Measurements from ENCODE around the gene RBMX2. TPM values are rescaled to one million over a fixed set of nuclear protein-coding genes. Genes with fewer than 3 reads are reported as not detected.

RBMX2 gene
- total RNA-seq, 2 experiments from 2014 or later, result 19.5 to 21.9 TPM

DNA sequence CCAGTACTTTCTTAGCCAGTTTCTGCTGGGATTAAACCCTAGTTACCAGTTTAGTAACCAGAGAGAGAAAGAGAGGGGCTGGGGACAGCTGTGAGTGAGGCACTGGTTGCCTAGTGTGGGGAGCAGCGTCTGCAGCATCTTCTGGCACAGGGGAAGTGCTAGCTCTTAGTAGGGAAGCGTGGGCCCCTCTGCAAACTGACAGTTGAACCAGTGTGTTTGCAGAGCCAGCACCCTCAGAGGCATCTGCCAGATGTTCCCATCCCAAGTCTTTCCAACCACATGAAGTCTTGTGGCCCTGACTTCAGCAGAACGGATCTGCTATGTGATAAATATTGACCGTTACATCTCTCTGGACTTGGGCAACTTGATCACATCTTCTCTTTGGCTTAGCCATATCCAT lies 15.0 kb downstream of the RBMX2 start:
- Histone ChIP-seq H3K36me3 (ENCODE audit: insufficient read depth, low read length) (peaks cover 5% of the 10 kb centered on the region), H4K20me1 (ENCODE audit: insufficient read depth, low read length) (no peaks in the 10 kb centered on the region), H3K79me2 (ENCODE audit: insufficient read depth, low read depth, low read length) (no peaks in the 10 kb centered on the region), H2AFZ (ENCODE audit: low read length) (no peak overlapping the region), H3K9me3 (ENCODE audit: low read length) (no peaks in the 10 kb centered on the region), H3K4me1 (ENCODE audit: insufficient read depth, low read length, poor library complexity, severe bottlenecking) (no peaks in the 10 kb centered on the region), H3K4me2 (ENCODE audit: low read length) (no peak overlapping the region), H3K4me3 (ENCODE audit: low read depth, low read length, poor library complexity, severe bottlenecking) (no peak overlapping the region), H3K27ac (ENCODE audit: low read depth, low read length, poor library complexity, severe bottlenecking) (no peak overlapping the region), H3K9me2 (ENCODE audit: insufficient read depth, low read length) (no peaks in the 10 kb centered on the region)
- BruUV-seq (replicated peaks), result no TSS peak
- TF ChIP-seq, protein P1, sequence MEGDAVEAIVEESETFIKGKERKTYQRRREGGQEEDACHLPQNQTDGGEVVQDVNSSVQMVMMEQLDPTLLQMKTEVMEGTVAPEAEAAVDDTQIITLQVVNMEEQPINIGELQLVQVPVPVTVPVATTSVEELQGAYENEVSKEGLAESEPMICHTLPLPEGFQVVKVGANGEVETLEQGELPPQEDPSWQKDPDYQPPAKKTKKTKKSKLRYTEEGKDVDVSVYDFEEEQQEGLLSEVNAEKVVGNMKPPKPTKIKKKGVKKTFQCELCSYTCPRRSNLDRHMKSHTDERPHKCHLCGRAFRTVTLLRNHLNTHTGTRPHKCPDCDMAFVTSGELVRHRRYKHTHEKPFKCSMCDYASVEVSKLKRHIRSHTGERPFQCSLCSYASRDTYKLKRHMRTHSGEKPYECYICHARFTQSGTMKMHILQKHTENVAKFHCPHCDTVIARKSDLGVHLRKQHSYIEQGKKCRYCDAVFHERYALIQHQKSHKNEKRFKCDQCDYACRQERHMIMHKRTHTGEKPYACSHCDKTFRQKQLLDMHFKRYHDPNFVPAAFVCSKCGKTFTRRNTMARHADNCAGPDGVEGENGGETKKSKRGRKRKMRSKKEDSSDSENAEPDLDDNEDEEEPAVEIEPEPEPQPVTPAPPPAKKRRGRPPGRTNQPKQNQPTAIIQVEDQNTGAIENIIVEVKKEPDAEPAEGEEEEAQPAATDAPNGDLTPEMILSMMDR (conservative IDR thresholded peaks at IDR 0.05; ENCODE audit: low read length), result no peak
- no peak for TF ChIP-seq EZH2phosphoT487 (IDR thresholded peaks at IDR 0.05; ENCODE audit: borderline replicate concordance, low read depth, low read length)
- no peak for DNase-seq (ENCODE audit: low spot score)
- CTCF ChIA-PET (ENCODE audit: unreplicated experiment), result no interaction called here
- intact Hi-C loops (cut with micrococcal nuclease; ENCODE audit: unreplicated experiment), result no loop called here
- POLR2A ChIA-PET, result no interaction called here

DNA sequence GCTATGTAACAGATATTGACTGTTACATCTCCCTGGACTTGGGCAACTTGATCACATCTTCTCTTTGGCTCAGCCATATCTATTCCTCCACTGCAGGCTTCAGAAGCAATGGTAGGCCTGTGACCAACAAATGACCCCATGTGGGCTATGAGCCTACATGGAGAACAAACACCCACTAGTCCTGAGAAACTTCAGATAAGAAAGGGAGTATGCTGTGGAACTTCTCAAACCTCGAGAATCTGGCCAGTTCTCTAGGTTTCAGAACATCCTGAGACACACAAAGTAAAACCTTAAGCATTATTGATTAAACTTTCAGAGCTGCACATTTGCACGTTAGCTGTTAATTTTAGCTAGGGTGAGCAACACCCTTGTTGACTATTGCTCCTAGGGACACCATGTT lies 16.3 kb downstream of the RBMX2 start:
- no peaks in the 10 kb centered on the region for H3K9me3 ChIP-seq (ENCODE audit: low read length)
- no peak overlapping the region for H3K4me3 ChIP-seq (ENCODE audit: low read depth, low read length, poor library complexity, severe bottlenecking)
- POLR2A ChIA-PET, result interaction anchor here (0.9 kb wide), 1 partner anchor 511 kb away, joined by 4 read pairs; no protein-coding TSS in a partner anchor
- DNase-seq (ENCODE audit: low spot score), result no peak
- H3K9me2 ChIP-seq (ENCODE audit: insufficient read depth, low read length), result no peaks in the 10 kb centered on the region
- H3K4me2 ChIP-seq (ENCODE audit: low read length), result no peak overlapping the region
- no peaks in the 10 kb centered on the region for H3K79me2 ChIP-seq (ENCODE audit: insufficient read depth, low read depth, low read length)
- H3K4me1 ChIP-seq (ENCODE audit: insufficient read depth, low read length, poor library complexity, severe bottlenecking), result no peaks in the 10 kb centered on the region
- no peaks in the 10 kb centered on the region for H3K36me3 ChIP-seq (ENCODE audit: insufficient read depth, low read length)
- no TSS peak for BruUV-seq (replicated peaks)
- no peaks in the 10 kb centered on the region for H4K20me1 ChIP-seq (ENCODE audit: insufficient read depth, low read length)
- CTCF ChIA-PET (ENCODE audit: unreplicated experiment), result no interaction called here
- intact Hi-C loops (cut with micrococcal nuclease; ENCODE audit: unreplicated experiment), result no loop called here
- no peak for TF ChIP-seq EZH2phosphoT487 (IDR thresholded peaks at IDR 0.05; ENCODE audit: borderline replicate concordance, low read depth, low read length)
- TF ChIP-seq, protein P1 (conservative IDR thresholded peaks at IDR 0.05; ENCODE audit: low read length), result no peak
- H3K27ac ChIP-seq (ENCODE audit: low read depth, low read length, poor library complexity, severe bottlenecking), result no peak overlapping the region
- H2AFZ ChIP-seq (ENCODE audit: low read length), result no peak overlapping the region

DNA sequence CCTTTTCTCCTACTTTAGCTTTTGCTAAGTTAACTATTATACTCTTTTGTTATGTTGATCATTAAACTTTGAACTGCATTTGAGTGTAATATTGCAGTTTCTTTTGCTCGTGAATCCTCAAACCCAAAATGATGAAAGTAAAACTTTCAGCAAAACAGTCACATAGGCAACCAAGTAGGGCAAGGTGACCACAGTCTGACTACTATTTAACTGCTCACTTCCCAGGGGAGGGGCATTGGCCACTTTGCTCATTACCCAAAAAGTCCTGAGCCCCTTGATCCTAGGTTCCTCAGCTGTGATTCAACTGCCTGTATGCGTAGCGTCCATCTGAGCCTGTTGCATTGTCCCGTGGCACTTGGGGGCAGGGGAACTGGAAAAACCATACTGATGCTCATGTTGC lies 17.0 kb downstream of the RBMX2 start:
- no peaks in the 10 kb centered on the region for H3K9me2 ChIP-seq (ENCODE audit: insufficient read depth, low read length)
- intact Hi-C loops (cut with micrococcal nuclease; ENCODE audit: unreplicated experiment), result no loop called here
- no peaks in the 10 kb centered on the region for H4K20me1 ChIP-seq (ENCODE audit: insufficient read depth, low read length)
- H3K27ac ChIP-seq (ENCODE audit: low read depth, low read length, poor library complexity, severe bottlenecking), result no peak overlapping the region
- no peak for TF ChIP-seq EZH2phosphoT487 (IDR thresholded peaks at IDR 0.05; ENCODE audit: borderline replicate concordance, low read depth, low read length)
- TF ChIP-seq, protein P1 (conservative IDR thresholded peaks at IDR 0.05; ENCODE audit: low read length), result no peak
- H3K4me2 ChIP-seq (ENCODE audit: low read length), result no peak overlapping the region
- no peak for DNase-seq (ENCODE audit: low spot score)
- H3K9me3 ChIP-seq (ENCODE audit: low read length), result no peaks in the 10 kb centered on the region
- no TSS peak for BruUV-seq (replicated peaks)
- no peak overlapping the region for H2AFZ ChIP-seq (ENCODE audit: low read length)
- H3K79me2 ChIP-seq (ENCODE audit: insufficient read depth, low read depth, low read length), result no peaks in the 10 kb centered on the region
- ChIA-PET CTCF (ENCODE audit: unreplicated experiment) (no interaction called here), POLR2A (interaction anchor here (0.9 kb wide), 1 partner anchor 510 kb away, joined by 4 read pairs; no protein-coding TSS in a partner anchor)
- H3K36me3 ChIP-seq (ENCODE audit: insufficient read depth, low read length), result no peaks in the 10 kb centered on the region
- H3K4me1 ChIP-seq (ENCODE audit: insufficient read depth, low read length, poor library complexity, severe bottlenecking), result no peaks in the 10 kb centered on the region
- no peak overlapping the region for H3K4me3 ChIP-seq (ENCODE audit: low read depth, low read length, poor library complexity, severe bottlenecking)

Measured in OCI-LY7 (cell line).